Measurements from ENCODE around the gene ANKRD34C.

DNA sequence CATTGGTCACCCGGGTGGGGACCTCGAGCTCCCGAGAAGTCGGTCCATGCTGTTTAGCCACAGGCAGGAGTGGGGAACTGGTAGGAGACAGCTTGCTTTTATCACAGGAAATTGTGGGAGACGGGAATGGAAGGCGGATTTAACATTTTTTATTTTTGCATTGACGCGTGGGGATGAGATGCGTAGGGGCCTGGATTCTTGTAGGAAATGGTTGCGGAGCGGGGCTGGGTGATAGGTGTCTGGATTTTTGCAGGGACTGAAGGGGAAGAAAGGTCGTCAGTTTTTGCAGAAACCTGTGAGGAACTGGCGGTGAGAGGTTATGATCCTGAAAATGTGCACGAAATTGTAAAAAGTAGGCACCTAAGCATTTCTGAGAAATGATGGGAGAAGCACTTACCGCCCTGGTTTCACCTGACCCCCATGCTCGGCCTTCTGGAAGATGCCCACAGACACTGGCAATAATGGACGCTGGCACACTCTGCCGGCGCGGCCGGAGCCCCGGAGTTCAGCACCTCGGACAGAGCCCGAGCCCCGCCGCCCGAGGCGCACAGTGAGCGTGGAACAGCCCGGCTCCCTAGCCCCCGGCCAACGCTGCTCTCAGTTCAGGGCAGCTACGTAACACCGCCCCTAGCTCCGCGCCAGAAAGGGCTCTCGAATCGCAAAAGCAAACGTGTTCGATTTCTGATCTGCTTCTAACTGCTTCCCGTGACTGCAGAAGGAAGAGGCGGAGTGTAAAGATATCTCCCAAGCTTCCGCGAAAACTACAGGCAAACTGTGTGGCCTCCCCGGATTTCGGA lies 928 bp downstream of the ANKRD34C start:
- TF ChIP-seq, protein P1, sequence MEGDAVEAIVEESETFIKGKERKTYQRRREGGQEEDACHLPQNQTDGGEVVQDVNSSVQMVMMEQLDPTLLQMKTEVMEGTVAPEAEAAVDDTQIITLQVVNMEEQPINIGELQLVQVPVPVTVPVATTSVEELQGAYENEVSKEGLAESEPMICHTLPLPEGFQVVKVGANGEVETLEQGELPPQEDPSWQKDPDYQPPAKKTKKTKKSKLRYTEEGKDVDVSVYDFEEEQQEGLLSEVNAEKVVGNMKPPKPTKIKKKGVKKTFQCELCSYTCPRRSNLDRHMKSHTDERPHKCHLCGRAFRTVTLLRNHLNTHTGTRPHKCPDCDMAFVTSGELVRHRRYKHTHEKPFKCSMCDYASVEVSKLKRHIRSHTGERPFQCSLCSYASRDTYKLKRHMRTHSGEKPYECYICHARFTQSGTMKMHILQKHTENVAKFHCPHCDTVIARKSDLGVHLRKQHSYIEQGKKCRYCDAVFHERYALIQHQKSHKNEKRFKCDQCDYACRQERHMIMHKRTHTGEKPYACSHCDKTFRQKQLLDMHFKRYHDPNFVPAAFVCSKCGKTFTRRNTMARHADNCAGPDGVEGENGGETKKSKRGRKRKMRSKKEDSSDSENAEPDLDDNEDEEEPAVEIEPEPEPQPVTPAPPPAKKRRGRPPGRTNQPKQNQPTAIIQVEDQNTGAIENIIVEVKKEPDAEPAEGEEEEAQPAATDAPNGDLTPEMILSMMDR (IDR thresholded peaks at IDR 0.05) = no peak
- TF ChIP-seq POLR2A (IDR thresholded peaks at IDR 0.05) = no peak
